COLO668 (cell line): ENCODE results near the gene CD86.
"Not testable (repeated sequence)": the region's sequence is repeated elsewhere in the genome, so short reads cannot be mapped to it uniquely, and the experiment has no call there.

Source experiments
- DNase-seq: peaks from one replicate; lab custom pipeline; 2025; ENCODE audit not compliant: unreplicated experiment; lab: John Stamatoyannopoulos, UW

The CD86 gene, protein sequence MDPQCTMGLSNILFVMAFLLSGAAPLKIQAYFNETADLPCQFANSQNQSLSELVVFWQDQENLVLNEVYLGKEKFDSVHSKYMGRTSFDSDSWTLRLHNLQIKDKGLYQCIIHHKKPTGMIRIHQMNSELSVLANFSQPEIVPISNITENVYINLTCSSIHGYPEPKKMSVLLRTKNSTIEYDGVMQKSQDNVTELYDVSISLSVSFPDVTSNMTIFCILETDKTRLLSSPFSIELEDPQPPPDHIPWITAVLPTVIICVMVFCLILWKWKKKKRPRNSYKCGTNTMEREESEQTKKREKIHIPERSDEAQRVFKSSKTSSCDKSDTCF

DNA sequence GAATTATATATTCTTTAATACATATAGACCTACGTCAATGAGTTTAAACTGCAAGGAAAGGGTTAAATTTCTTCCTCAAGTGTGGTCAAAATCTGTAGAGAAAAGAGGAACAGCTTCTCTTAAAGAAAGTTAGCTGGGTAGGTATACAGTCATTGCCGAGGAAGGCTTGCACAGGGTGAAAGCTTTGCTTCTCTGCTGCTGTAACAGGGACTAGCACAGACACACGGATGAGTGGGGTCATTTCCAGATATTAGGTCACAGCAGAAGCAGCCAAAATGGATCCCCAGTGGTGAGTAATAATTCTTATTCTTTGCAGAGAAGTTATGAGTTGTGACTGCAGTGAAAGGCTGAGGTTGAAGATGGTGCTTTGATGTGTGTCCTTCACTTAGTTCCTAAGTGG lies at the start of gene CD86:
Gene CD86 (plus strand): TSS at position 148 of the 400 bp plus-strand sequence. CDS start 128 bp downstream, at position 276.
- no peak for DNase-seq

DNA sequence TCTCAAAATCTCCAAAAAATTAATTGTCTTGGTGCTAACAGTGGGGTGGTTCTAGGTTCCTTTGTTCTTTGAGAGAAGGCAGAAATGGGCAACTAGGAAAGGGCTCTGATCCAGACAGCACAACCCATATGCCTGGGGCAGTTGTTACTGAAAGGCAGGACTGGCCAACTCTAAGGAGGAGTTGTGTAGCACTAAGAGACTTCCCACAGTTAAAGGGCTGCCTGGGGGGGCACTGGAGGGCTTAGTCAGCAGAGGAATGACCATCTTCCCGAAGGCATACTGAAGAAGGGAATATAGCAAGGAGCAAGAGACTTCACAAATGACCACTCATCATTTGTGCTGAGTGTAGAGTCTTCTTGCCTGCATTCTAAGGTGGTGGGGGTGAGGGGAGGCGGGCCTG lies 48.9 kb upstream of the CD86 start:
- DNase-seq, result no peak

DNA sequence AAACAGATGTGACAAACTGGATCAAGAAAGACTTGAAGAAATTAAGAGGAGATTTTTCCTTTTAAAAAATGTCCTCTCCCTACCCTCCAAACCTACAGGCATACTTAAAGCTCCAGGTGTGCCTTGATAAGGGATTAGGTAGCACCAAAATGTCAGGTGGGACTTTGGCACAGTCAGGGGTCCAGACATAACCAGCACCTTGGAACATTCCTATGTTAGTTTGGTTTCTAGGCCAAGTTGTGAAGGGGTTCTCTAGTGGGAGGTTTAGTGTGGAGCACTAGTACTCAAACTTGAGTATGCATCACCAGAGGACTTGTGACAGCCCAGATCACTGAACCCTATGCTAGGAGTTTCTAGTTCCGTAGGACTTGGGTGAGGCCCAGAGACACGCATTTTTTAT lies 47.0 kb upstream of the CD86 start:
- no peak for DNase-seq

DNA sequence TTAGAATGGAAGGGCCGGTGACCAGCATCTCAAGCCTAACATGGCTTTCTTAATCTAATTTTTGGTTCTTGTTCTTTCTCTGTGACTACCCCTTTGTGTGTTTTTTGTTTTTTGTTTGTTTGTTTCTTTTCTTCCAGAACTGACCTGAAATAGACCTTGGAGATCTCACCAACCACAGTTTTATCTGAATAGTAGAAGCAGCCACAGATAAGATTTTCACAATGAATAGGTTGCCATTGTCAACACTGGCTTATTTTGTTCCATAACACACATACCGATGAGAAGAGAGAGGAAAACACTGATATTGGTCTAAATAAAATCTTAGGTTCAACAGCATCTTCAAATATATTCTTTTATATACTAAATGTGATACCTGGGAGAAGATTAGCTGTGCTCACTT lies 44.7 kb upstream of the CD86 start:
- DNase-seq, result no peak

DNA sequence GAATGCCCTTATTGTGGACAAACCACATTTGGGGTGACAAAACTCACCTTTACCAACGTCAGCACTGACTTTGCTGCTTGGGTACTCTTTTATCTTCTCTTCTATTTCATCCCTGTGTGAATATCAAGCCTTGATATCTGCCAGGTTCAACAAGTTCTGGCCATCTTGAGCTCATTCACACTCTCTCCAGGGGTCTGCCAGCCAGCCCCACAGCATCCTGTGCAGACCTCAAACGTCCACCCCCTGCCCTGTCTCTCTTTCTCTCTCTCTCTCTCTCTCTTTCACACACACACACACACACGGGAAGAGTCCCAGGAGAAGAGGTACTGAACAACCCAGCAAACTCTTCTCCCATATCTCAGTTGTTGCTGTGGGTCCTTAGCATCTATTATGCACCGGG lies 43.8 kb upstream of the CD86 start:
- no peak for DNase-seq

DNA sequence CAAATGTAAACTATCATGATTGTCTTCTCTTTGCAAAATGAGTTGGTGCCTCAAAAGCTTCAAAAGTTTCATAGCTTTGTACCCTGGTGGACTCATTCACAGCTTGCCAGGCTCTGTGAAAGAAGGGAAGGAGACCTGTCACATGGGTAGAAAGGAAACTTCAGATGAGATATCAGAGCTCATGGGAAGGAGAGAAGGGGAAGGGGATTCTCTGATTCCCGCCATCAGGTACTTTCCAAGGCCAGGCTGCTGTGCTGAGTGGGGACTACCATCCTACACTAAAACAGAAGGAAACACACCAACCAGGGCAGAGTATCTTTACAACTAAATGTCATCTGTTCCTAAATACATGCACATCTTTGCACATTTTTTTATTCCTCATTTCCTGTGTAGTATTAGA lies 42.3 kb upstream of the CD86 start:
- no peak for DNase-seq

DNA sequence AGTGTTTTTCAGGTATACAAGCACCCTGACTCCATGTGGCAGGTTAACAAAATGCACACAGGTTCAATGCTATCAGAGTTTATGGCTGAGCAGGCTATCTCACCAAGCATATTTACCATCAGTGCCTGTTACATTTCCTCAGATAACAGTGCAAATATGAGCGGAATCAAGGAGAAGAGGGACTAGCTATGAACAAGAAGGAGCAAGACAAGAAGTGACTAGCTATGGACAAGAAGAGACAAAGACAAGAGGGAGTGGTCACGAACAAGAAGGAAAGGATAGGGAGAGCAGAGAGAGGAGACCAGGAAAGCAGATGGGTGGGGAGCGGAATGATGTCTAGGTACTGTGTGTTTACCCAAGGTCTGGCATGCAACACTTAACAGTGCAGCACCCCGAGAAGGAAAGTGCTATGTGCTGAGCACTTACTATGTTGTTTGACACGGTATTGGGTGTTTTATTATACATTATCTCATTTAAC lies 41.7 kb upstream of the CD86 start:
- DNase-seq, result no peak

DNA sequence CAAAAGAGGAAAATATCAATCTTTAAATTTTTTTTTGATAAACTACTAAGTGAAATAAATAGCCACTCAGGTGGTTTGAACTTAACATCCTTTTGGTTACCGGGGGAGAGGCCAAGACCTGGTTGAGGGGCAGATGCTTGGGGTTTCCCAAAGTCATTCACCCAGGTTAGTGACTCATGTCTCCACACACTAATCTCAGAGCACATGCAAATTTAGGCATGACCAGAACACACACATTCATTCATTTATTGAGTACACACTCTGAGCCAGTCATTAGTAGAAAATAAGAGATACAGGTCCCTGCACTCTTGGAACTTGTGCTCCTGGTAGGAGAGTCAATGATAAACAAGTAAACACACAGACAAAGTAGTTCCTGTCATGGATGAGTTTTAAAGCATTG lies 40.4 kb upstream of the CD86 start:
- DNase-seq, result no peak

DNA sequence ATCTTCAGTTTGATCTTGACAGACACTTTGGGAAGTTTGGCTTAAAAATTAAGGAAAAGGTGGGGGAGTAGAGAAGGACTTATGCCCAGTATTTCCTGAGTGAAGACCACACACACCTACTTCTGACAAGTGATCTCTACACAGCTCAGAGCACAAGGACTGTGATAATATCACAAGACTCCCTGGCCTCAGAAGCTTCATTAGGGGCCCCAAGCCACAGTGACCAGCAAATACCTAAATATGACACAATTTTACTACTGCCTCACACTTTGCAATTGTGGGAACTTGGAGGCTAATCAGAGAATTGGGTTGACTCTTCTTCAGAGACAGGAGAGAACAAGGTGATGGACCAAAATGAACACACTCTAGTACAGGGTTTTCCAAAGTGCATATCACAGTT lies 35.7 kb upstream of the CD86 start:
- DNase-seq, result no peak

DNA sequence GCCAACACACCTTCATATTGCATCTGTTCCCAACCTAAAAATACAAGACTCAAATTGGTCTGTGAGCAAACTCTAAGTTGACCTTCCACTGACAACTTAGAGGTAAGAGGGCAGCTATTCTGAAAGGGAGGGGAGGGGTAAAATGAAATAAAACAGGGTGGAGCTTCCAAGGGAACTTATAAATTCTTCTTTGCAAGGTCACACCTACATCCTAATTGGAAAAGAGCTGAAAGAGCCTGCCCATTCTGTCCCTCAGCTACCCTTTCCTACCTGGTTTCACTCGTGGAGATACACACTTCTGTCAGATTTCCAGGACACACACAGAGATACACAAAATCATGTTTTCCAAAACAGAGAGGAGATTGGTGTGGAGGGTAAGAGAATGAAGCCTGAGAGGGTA lies 34.1 kb upstream of the CD86 start:
- no peak for DNase-seq

DNA sequence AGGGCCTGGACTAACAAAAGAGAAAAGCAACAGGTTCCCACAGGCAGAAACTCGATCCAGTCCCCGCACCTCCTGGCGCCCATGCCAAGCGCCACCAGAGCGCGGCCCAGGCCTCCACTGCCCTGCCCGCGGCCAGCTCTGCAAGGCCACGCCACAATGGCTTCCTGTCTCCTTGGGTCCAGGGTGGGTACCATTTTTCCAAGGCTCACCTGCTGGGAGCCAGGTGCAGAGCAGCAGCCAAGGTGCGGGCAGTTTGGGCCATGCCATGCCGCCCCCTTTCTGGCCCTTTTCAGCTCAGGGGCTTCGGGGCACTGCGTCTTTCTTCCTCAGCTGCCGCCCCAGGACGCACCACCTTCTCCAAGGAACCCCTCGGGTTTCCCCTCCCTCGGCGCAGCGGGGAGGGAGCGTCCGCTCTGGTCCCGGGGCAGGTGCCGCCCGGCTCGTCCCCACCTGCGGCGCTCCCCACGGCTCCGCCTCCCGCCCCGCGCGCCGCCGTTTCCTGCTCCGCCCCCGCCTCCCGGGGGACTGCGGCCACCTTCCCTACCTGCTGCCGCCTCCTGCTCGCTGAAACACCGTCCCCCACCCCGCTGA lies 33.3 kb upstream of the CD86 start, which contains the start of gene ILDR1:
Gene ILDR1 (minus strand): TSS at position 437 of the 591 bp plus-strand sequence. CDS start 170 bp downstream, at position 267.
- peak; percentile 87 for DNase-seq

DNA sequence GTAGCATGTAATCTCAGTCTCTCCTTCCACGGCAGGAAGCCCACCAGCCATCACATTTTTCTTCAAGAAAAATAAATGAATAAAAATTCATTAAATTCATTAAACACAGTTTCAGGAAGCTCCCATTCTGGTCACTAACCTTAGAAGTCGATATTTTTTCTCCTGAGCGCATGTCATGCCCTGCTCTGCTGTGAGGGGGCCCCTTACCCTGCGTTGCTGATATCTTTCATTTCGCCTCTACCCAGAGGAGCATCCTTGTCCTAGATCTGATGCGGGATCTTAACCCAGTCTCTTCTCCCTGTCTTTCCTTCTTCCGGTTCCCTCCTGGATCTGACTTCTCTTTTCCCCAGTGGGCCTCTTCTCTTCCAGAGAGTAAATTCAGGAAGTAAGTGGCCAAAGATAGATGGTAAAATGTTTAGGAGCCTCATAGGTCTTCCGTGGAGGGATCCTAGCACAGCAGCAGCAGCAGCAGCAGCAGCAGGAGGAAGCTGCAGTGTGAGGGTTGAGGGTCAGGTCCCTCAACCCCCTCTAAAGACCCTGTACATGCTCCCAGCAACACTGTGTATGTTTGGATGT lies 31.7 kb upstream of the CD86 start:
- DNase-seq, result no peak

DNA sequence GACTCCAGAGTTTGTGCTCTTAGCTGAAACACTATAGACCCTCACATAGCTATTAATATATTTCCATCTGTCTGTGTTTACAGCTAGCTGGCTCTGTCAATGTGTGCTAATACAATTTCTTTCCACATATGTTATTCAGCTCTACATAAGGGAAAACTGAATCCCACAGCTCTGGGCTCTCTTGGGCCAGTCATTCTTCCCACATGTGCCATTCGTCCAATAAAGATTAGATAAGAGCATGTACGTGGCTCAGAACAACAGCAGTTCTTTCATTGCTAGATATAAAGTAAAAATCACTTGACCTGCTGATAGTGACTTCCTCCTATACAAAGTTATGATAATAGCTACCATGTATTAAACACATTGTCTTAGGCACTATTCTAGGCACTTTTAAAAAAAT lies 30.4 kb upstream of the CD86 start:
- DNase-seq, result no peak

DNA sequence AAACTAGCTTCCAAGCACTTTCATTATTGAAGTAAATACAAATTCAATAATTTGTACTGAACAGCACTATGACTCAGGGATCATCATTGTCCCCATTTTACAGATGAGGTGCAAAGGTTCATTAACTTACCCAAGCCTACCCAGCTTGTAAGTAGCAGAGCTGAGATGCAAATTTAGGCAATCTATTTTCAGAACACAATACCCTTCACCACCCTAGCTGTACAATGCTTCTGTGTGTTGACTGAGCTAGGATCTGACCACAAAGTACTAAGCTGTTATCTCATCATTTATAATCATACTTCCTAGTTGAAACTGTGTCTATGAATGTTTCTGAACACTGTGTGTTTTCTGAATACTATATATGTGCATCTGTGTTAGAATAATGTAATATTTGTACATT lies 29.9 kb upstream of the CD86 start:
- DNase-seq, result no peak

DNA sequence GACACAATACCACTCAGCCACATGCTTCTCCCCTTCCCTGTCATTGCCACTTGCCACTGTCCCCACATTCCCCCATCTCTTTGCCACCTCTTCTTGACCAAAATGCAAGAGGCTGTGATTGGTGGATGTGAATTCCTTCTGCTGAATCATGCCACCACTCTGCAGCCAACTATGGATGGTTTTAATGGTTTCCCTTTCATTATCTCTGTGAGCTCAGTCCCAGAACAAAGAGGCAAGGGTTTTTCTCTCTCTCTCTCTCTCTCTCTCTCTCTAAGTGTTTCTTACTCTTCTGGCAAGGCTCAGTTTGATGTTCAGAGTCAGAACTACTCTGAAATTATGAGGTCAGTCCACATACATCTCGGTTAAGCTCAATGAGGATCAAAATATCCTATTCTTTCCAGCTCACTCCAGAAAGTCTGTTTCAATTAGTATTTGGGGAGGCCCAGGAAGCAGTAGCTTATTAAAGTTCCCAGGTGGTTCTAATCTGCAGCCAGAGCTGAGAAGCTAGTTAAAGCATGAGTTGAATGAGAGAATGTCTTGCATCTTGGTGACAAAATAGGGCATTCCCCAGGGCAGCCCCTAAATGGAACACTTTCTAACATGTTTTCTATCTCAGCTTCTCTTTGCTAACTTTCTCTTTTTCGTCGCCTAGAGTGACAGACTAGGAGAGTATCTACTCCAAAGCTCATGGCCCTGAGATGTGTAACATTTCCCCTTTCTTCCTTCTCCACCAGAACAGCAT lies 24.6 kb upstream of the CD86 start:
- DNase-seq, result no peak

DNA sequence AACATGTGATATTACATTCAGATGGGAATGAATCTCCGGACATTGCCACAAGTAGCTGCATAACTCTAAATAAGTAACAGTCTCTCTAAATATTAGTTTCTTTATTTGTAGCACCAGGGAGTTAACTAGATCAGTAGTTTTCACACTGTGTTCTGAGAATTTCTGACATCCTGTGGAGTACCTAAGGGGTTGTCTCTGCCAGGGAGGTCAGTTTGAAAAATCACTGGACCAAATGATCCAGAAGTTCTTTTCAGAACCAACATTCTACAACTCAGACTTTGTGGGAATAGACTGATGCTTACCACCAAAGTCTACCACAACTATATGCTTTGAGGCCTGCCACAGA lies 24.1 kb upstream of the CD86 start:
- no peak for DNase-seq

DNA sequence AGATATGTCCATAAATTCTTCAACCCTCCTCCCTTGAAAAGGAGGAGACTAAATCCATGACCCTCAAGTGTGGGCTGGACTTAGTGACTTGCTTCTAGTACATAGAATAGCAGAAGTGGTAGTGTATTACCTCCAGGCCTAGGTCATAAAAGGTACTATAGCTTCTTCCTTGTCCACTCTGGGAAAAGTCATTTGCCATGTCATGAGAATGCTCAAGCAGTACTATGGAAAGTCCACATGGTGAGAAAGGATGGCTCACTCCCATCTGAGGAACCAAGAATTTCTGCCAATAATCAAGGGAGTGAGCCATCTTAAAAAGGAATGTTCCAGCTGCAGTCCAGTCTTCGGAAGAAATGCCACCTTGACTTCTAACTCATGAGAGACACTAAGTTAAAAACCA lies 22.6 kb upstream of the CD86 start:
- DNase-seq, result no peak

DNA sequence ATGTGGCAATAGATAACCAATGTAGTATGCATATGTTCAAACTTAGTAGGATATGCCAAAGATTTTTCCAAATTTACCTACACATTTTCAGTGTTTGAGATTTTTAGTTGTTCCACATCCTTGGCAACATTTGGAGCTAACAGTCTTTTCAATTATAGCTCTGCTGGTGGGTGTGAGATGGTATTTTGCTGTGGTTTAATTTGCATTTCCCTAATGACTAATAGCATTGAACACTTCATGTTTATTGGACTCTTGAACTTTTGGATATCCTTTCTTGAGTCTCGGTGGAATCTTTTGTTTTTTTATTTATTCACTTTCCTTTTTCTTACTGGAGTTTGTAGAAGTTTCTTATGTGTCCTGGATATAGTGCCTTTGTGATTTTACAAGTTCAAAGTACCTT lies 22.1 kb upstream of the CD86 start:
- DNase-seq, result no peak

DNA sequence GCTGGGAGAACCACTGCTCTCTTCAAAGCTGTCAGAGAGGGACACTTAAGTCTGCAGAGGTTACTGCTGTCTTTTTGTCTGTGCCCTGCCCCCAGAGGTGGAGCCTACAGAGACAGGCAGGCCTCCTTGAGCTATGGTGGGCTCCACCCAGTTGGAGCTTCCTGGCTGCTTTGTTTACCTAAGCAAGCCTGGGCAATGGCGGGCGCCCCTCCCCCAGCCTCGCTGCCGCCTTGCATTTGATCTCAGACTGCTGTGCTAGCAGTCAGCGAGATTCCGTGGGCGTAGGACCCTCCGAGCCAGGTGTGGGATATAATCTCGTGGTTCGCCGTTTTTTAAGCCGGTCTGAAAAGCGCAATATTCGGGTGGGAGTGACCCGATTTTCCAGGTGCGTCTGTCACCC lies 7.9 kb upstream of the CD86 start:
- not testable (repeated sequence) for DNase-seq

DNA sequence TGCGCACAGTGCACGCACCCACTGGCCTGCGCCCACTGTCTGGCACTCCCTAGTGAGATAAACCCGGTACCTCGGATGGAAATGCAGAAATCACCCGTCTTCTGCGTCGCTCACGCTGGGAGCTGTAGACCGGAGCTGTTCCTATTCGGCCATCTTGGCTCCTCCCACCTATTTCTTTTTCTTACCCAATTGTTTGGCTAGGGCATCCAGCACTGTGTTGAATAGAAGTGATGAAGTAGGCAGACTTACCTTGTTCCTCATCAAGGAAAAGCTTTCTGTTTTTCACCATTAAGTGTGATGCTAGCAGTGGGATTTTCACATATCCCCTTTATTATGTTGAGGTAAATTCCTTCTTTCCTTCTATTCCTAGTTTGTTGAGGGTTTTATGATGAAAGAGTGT lies 7.4 kb upstream of the CD86 start:
- DNase-seq, result not testable (repeated sequence)

DNA sequence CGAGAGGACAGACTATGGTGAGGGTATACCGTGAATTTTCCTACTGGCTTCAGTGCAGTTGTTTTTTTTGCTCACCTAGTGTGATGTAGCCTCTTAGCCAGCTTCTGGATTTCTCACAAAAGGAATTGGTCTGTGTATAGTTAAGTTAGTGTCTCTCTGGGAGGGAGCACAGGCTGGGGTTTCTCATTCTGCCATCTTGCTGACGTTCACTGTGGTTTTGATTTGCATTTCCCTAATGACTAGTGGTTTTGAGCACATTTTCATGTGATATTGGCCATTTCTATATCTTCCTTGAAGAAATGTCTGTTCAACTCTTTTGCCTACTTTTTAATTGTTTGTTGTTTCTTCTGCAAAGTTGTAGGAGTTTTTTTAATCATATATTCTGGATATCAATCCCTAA lies 2.2 kb upstream of the CD86 start:
- DNase-seq, result no peak

DNA sequence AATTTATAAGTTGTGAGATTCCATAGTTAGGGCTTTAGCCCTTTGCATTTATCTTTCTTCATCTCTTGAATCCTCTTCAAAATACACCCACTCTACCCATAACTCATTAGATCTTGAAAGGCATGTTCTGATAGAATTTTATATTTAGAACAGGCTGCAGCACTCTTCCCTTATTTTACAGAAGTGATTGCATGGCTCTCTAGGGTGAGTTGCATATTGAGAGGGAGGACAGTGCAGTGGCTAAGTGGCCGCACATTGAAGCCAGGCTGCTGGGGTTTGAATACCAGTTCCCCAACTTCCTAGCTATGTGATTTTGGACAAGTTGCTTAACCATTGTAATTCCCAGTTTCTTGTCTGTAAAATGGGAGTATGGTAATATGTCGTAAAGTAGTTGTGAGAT lies 2.5 kb downstream of the CD86 start:
- DNase-seq, result no peak
